ENCODE results near the gene CSGALNACT2.

CSGALNACT2 gene

GRCh38 chr10:43190775-43191174, 52.5 kb downstream of the CSGALNACT2 start:
- DNase-seq: no peak

GRCh38 chr10:43192884-43193283, 54.6 kb downstream of the CSGALNACT2 start:
- DNase-seq: no peak

DNA sequence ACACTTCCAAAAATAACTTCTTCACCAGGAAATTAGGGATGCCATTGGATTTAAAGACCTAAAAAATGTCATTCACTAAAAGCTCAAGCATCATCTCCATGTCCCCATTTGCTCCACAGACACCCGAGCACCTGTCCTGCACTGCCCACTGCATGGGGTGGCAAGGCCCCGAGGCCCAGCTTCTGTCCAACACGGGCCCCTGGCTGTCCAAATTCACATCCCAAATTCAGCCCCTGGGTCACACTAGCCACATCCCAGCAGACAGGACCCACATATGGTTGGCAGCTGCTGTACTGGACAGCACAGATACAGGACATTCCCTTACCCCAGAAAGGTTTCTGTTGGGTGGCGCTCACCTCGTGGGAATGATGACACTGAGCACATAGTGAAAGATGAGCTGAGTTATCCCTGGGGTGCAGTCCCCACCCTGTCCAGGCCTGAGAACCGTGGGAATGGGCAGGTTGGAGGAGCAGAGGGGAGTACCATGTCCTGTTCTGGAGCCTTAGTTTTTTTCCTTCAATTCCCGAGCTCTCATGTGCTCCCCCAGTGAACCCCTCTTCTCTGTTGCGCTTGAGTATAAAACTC, 55.3 kb downstream of the CSGALNACT2 start:
- no peak for DNase-seq

GRCh38 chr10:43194266-43194665, 56.0 kb downstream of the CSGALNACT2 start:
- DNase-seq: no peak

DNA sequence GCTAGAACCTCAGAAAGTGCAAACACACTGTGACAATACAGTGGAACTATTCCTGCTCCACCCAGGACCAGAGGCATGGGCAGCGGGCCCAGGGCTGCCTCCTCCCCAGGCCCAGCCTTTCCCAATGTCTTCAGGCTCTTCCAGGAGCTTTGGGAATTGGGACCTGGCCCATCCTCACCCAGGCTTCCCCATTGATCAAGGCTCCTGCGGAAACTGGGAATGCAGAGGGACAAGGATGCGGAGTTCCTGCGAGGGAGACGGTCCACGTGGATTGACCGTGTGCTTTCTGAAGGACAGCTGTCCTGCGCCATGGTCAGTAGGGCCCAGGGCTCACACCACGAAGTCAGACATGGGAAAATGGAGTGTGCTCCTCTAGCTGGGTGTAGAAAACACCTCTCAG, 56.6 kb downstream of the CSGALNACT2 start:
- DNase-seq: no peak

GRCh38 chr10:43195557-43195956, 57.3 kb downstream of the CSGALNACT2 start:
- DNase-seq: no peak

- DNase-seq: no peak
These were observed 58.1 kb downstream of the CSGALNACT2 start for GRCh38 chr10:43196131-43196980.

- DNase-seq: no peak
These were observed 59.0 kb downstream of the CSGALNACT2 start for GRCh38 chr10:43196981-43197833.

DNA sequence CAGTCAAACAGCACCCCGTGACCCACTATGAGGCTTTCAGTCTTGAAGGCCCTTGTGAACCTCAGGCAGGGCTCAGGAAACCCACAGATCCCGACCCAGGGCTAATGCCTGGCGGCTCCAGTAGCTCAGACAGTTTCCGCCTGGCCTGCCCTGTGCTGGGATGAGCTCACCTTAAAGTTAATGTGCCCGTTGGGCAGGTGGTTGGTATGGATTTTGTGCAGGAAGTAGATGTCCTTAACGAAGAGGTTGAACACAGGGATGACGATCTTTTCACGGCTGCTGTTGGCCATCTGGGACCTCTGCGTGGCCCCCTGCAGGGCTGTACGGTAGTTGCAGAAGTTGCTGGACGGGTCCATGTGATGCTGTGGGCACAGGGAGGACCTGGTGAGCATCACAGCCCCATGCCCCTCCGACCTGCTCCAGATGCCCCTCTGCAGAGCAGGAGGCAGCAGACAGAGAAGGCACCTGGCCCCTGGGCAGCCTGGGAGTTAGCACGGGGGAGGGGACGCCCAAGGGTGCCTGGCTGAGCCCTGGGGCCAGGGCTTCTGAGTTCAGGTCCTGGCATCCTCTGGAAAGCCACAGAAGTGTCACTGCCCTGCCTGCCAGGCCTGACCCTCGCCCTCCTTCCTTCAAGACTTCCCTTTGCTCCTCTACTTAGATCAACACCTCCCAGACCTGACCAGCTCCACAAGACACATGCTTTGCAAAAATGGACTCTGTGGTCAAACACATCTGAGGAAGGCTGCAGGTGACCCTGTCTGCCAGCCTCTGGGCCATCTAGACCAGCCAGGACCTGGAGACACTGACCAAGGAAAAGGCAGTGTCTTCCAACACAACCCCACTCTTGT, 59.8 kb downstream of the CSGALNACT2 start:
- no peak for DNase-seq

DNA sequence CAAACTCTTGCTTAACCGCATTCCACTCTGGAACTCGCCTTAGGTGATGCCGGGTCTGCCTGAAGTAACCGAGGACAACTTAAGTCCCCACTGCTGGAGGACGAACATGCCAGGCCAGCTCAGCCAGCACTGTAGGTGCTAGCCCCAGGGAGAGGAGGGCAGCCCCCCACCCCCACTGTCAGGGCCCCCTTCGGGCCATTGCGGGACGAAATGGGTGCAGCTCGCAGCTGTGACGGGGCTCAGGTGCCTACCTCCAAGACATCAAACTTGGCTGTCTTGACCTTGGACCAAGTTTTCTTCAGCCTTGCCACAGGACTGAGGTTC, 60.4 kb downstream of the CSGALNACT2 start:
- DNase-seq: no peak

DNA sequence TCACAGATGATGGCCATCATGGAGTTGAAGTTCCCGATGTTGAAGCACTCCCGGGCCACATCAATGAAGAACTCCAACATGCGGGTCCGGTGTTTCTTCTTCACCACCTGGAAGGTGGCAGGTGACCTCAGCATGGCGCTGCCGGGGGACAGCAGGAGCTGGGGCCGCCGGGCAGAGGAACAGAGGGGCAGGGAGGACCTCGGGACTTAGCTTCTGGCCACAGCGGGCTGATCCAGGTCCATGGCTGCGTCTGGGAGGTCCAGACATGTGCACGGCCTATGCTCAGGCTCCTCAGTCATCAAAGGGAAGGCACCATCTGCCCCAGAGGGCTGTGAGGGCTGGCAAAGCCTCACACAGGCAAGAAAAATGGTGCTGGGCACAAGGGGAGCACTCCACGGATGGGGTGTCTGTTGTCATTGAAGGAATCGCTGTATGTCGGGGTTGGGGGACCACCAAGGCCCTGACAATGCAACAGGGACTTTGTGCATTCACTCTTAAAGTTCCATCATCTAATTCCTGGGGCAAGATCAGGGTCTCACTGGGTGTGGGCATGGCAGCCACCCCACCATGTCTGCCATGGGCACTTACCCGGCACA, 60.9 kb downstream of the CSGALNACT2 start:
- DNase-seq: no peak

DNA sequence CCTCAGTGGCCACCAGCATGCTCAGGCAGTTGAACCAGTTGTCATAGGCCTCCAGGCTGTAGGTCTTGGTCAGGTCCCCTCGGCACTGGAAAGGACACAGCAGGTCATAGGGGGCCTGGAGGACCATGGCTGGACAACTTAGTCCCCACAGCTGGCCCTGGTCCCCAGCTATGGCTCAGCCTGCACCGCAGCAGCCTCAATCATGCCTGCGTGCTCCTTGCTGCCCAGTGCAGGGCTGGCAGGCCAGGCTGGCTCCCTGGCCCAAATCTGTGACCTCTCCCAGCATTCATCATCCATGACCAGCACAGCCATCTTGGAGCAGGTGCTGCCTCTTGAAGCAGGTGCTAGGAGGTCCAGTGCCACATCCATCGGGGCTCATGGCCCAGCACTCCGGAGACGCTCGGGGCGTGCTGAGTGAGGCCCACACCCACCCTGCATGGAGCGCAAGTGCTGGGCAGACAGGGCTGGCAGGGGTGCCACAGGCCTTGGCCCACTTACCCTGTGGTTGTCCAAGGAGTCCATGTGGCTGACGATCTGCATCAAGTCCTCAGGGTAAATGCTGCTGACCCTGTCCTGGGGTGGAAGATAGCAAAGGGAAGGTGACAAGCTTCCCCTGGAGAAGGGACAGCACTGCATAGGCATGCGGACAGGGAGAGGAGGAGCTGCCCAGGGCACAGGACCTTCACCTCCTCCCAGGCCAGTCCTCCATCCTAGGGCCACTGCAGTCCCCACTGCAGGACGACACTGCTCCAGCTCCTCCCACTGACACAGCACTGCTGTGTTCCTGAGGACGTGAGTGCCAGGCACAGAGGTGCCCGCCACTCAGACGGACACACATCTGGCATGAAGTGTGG, 61.7 kb downstream of the CSGALNACT2 start:
- DNase-seq: no peak

GRCh38 chr10:43200538-43201390, 62.5 kb downstream of the CSGALNACT2 start:
- no peak for DNase-seq

DNA sequence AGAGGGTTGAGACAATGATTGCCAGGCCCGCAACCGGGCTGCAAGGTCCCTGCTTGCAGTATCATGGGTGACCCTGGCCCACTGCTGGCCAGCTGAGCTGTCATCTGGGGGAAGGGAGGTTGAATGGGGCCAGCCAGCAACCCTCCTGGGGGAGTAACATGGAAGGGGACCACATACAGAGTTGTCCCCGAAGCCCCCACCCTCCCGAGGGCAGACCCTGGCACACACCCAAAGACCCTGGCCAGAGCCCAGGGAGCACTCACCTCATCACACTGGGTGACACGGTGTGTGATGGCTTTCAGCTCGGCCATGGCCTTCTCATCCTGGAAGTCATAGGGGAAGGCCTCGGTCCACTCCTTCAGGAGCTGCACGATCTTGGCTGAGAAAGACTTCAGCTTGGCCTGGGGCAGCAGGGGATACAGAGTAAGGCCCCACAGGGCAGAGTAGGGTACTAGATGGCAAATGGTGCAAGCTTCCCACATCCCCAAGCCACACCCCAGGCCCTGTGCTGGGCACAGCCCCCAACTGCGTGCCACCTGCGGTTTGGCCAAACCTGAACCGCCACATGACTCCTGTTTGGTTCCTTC, 63.4 kb downstream of the CSGALNACT2 start:
- no peak for DNase-seq

DNA sequence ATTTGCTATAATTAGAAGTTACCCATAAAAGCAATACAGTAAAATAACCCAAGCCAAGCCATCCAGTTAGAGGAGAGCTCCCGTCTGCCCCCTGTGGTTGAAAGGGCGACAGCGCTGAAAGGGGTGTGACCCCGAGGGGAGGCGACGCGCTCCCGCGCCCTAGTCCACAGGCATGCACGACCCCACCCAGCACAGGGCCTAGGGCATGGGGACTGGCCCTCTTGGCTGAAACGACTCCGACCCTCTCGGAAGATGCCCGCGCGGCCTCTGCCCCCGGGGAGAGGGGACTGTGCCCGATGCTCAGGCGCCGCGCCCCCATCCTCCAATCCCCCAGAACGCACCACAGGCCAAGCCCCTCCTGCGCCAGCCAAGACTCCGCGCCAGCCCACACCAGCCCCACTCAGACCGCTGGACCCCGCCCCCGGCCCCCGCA, 64.0 kb downstream of the CSGALNACT2 start:
- DNase-seq: peak; percentile 32

DNA sequence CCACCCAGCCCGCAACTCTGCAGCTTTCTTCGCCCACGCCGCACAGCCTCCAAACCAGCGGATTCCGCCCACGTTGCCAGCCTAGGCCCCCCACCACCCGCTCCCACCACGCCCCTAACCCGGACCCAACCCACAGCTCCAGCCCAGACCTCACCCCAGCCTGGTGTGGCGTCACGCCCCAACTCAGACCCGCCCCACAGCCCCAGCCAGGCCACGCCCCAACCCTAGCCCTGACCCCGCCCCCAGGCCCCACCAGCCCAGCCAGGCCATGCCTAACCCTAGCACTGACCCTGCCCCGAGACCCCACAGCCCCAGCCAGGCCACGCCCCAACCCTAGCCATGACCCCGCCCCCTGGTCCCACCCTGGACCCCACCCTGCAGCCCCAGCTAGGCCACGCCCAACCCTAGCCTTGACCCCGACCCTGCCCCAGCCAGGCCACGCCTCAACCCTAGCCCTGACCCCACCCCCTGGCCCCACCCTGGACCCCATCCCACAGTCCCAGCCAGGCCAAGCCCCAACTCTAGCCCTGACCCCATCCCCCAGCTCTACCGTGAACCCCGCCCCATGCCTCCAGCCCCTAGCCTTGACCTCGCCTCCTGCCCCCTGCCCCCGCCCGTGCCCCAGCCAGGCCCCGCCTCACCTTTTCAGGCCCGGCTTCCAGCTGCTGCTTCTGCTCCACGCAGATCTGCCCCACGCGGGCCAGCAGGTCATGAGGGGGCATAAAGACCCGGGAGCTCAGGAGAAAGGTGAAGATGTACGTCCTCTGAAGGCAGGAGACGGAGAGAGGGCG, 64.6 kb downstream of the CSGALNACT2 start:
- no peak for DNase-seq

- no peak for DNase-seq
These were observed 65.3 kb downstream of the CSGALNACT2 start for GRCh38 chr10:43203448-43204041.

All from activated effector memory CD4-positive, alpha-beta T cell treated with Interleukin-2 at 50 U/mL for 16 hours (primary cell).